OCI-LY7 (cell line): ENCODE results near the gene SH2D1B. TPM values are rescaled to one million over a fixed set of nuclear protein-coding genes. Genes with fewer than 3 reads are reported as not detected.

Source experiments
- BruUV-seq: library from RNA; stranded (reverse); fragments of 400-500 nt; replicated peaks from 2 replicates; lab custom pipeline; 2021; lab: Mats Ljungman, UMichigan
- CTCF ChIA-PET: fragments of 300-600 bp; sonication (Branson Sonifier 250); formaldehyde crosslinking; loops from one replicate; lab custom pipeline; 2022; ENCODE audit warnings: antibody characterized with exemption; ENCODE audit not compliant: unreplicated experiment; lab: Charles Lee
- POLR2A ChIA-PET: fragments of 300-600 bp; sonication (Branson Sonifier 250); formaldehyde crosslinking; loops from one replicate; lab custom pipeline; 2022; ENCODE audit warnings: antibody characterized with exemption; lab: Charles Lee
- DNase-seq: peaks from one replicate; pipeline ENCODE4 v3.0.0-alpha.2; 2015; ENCODE audit warnings: low spot score
- H2AFZ ChIP-seq: fragments of 200-600 bp; sonication (generic), shearing (Covaris generic); 2 replicates; pipeline ENCODE4 v1.6.1; 2014; ENCODE audit warnings: mild to moderate bottlenecking, antibody characterized with exemption, low read length, moderate library complexity
- H3K27ac ChIP-seq: fragments of 200-600 bp; sonication (generic); 2 replicates; pipeline ENCODE4 v1.5.1; 2014; ENCODE audit warnings: mixed run types, low read depth, mild to moderate bottlenecking, moderate library complexity, low read length, inconsistent platforms; ENCODE audit not compliant: poor library complexity, severe bottlenecking
- H3K36me3 ChIP-seq: fragments of 200-600 bp; sonication (generic); 2 replicates; pipeline ENCODE4 v1.6.1; 2014; ENCODE audit warnings: mild to moderate bottlenecking, antibody characterized with exemption, low read length, moderate library complexity, mixed read lengths; ENCODE audit not compliant: insufficient read depth
- H3K4me1 ChIP-seq: fragments of 200-600 bp; sonication (generic); 2 replicates; pipeline ENCODE4 v1.5.1; 2014; ENCODE audit warnings: mild to moderate bottlenecking, low read length; ENCODE audit not compliant: insufficient read depth, poor library complexity, severe bottlenecking
- H3K4me2 ChIP-seq: fragments of 200-600 bp; sonication (generic); 2 replicates; pipeline ENCODE4 v1.6.1; 2014; ENCODE audit warnings: mild to moderate bottlenecking, low read length
- H3K4me3 ChIP-seq: fragments of 200-600 bp; sonication (generic); 2 replicates; pipeline ENCODE4 v1.5.1; 2014; ENCODE audit warnings: mild to moderate bottlenecking, low read depth, low read length; ENCODE audit not compliant: poor library complexity, severe bottlenecking
- H3K79me2 ChIP-seq: fragments of 200-600 bp; sonication (generic); 2 replicates; pipeline ENCODE4 v1.6.1; 2016; ENCODE audit warnings: low read depth, mild to moderate bottlenecking, low read length, moderate library complexity, mixed read lengths; ENCODE audit not compliant: insufficient read depth
- H3K9me2 ChIP-seq: fragments of 200-600 bp; sonication (generic); 2 replicates; pipeline ENCODE4 v1.6.1; 2016; ENCODE audit warnings: mild to moderate bottlenecking, low read length, mixed read lengths; ENCODE audit not compliant: insufficient read depth
- H3K9me3 ChIP-seq: fragments of 200-600 bp; sonication (generic); 2 replicates; pipeline ENCODE4 v1.6.1; 2014; ENCODE audit warnings: mild to moderate bottlenecking, mixed run types, low read length, mixed read lengths
- H4K20me1 ChIP-seq: fragments of 200-600 bp; sonication (generic); 2 replicates; pipeline ENCODE4 v1.6.1; 2014; ENCODE audit warnings: mild to moderate bottlenecking, antibody characterized with exemption, low read length, moderate library complexity, mixed read lengths; ENCODE audit not compliant: insufficient read depth
- CTCF ChIP-seq: fragments of 200-600 bp; sonication (generic); conservative IDR thresholded peaks from 2 replicates; pipeline ENCODE4 v1.5.1; 2014; ENCODE audit warnings: mild to moderate bottlenecking, antibody characterized with exemption, low read length, moderate library complexity, mixed read lengths
- EZH2phosphoT487 ChIP-seq: fragments of 200-600 bp; sonication (generic); IDR thresholded peaks from 2 replicates; pipeline ENCODE4 v1.6.1; 2018; ENCODE audit warnings: low read depth, borderline replicate concordance, mild to moderate bottlenecking, mixed run types, antibody characterized with exemption, low read length, moderate library complexity, mixed read lengths
- intact Hi-C: fragments of 100-400 bp; cut with micrococcal nuclease; formaldehyde crosslinking; loops from one replicate; pipeline ENCODE4 v1.10.0; 2022; ENCODE audit not compliant: unreplicated experiment
- total RNA-seq, 2 experiments: library from RNA; depleted of rRNA in 1 of 2; stranded (reverse); fragments of >200 nt in 1 of 2; shearing (Covaris generic) in 1 of 2; gene quantifications; 2 replicates each; pipeline ENCODE4 v1.2.3, GENCODE V29; 2014 to 2022

The SH2D1B gene
- total RNA-seq, 2 experiments from 2014 or later: not detected

- Histone ChIP-seq H3K4me3 (no peak overlapping the region), H2AFZ (no peak overlapping the region), H3K4me1 (no peaks in the 10 kb centered on the region), H3K4me2 (no peak overlapping the region), H3K9me2 (no peaks in the 10 kb centered on the region), H4K20me1 (no peaks in the 10 kb centered on the region), H3K36me3 (no peaks in the 10 kb centered on the region), H3K27ac (no peak overlapping the region), H3K79me2 (no peaks in the 10 kb centered on the region), H3K9me3 (no peaks in the 10 kb centered on the region)
- ChIA-PET CTCF (interaction anchor here (0.6 kb wide), 1 partner anchor 11 kb away, joined by 4 read pairs; no protein-coding TSS in a partner anchor), POLR2A (no interaction called here)
- TF ChIP-seq CTCF (no peak), EZH2phosphoT487 (no peak)
- DNase-seq: no peak
- intact Hi-C loops: no loop called here
- no TSS peak for BruUV-seq
These were observed 21.3 kb downstream of the SH2D1B start for GRCh38 chr1:162390396-162391185.

DNA sequence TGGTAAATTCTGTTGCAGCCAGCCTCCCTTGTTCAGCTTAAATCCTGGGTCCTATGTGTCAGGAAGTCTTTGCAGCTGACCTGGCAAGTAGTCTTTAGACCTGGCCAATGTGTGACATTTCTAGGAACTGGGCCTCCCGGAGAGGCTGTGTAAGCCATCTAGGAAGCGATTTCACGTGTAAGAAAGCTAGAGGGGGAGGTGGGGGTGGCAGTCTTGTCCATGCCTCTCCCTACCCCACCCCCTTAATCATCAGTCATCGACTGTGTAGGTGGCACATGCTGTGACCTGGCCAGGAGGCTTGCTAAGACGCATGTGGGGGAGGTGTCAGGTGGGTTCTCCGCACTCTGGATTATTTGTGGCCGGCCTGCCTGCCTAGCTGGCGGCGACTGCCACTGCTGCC is 22.0 kb downstream of the SH2D1B start:
- Histone ChIP-seq H3K79me2 (no peaks in the 10 kb centered on the region), H3K9me2 (no peaks in the 10 kb centered on the region), H3K4me3 (no peak overlapping the region), H3K27ac (no peak overlapping the region), H4K20me1 (no peaks in the 10 kb centered on the region), H2AFZ (no peak overlapping the region), H3K36me3 (no peaks in the 10 kb centered on the region), H3K9me3 (no peaks in the 10 kb centered on the region), H3K4me2 (no peak overlapping the region), H3K4me1 (no peaks in the 10 kb centered on the region)
- intact Hi-C loops: no loop called here
- ChIA-PET CTCF (no interaction called here), POLR2A (interaction anchor here (0.6 kb wide), 1 partner anchor 204 kb away, joined by 3 read pairs; no protein-coding TSS in a partner anchor)
- no peak for TF ChIP-seq CTCF
- TF ChIP-seq EZH2phosphoT487: no peak
- BruUV-seq: no TSS peak
- no peak for DNase-seq
